HepG2 (cell line): ENCODE data around the gene GRIK1. TPM values are rescaled to one million over a fixed set of nuclear protein-coding genes. Genes with fewer than 3 reads are reported as not detected.

Source experiments
- ATAC-seq: fragments of 200-7000 bp; cut with Tn5 transposase; 3 replicates; pipeline ENCODE4 v1.9.1; 2020; ENCODE audit warnings: mild to moderate bottlenecking, moderate library complexity
- BruUV-seq: library from RNA; stranded (reverse); fragments of 400-500 nt; replicated peaks from 2 replicates; lab custom pipeline; 2021; lab: Mats Ljungman, UMichigan
- CTCF ChIA-PET: fragments of 300-600 bp; formaldehyde crosslinking; extraction: SDS; loops from one replicate; lab custom pipeline; 2021; ENCODE audit warnings: low total read pairs, inconsistent platforms, low intra/inter-chr PET ratio; lab: Yijun Ruan, JAX
- POLR2A ChIA-PET: fragments of 350-600 bp; sonication (Branson Sonifier 250); formaldehyde crosslinking; loops from one replicate; lab custom pipeline; 2020; ENCODE audit warnings: antibody characterized with exemption, inconsistent platforms; lab: Yijun Ruan, JAX
- DNase-seq: peaks from one replicate; pipeline ENCODE4 v3.0.0-alpha.2; 2015; ENCODE audit warnings: low spot score
- FAIRE-seq: peaks from 3 replicates; lab custom pipeline; 2011; peaks lifted over from hg19 to GRCh38; lab: Jason Lieb, UNC
- H2AFZ ChIP-seq: one replicate; pipeline ENCODE4 v1.6.1; 2011; ENCODE audit warnings: low read length, inconsistent platforms
- H3K27ac ChIP-seq: fragments of 300-600 bp; 3 replicates; pipeline ENCODE4 v1.8.0; 2011; ENCODE audit warnings: mixed run types, mild to moderate bottlenecking, mixed read lengths, low read length, inconsistent platforms; ENCODE audit not compliant: insufficient read depth; ENCODE audit errors: extremely low read length
- H3K27me3 ChIP-seq, 2 experiments: fragments of 200-600 bp in 1 of 2; 2 replicates in 1 of 2; 3 replicates in 1 of 2; pipeline versions ENCODE4 v1.6.0 to v1.8.0; 2011; ENCODE audit warnings: low read length in 2 of 2, mild to moderate bottlenecking in 2 of 2, moderate library complexity in 2 of 2, inconsistent platforms in 1 of 2; ENCODE audit not compliant: insufficient read depth in 2 of 2, control insufficient read depth in 1 of 2
- H3K36me3 ChIP-seq, 2 experiments: fragments of 200-600 bp in 1 of 2; replicated peaks in 1 of 2; 2 replicates in 1 of 2; 3 replicates in 1 of 2; pipeline versions ENCODE4 v1.5.1 to v1.8.0; 2011; ENCODE audit warnings: low read length in 2 of 2, inconsistent platforms in 1 of 2; ENCODE audit not compliant: insufficient read depth in 2 of 2, control insufficient read depth in 1 of 2
- H3K4me1 ChIP-seq: 2 replicates; pipeline ENCODE4 v1.5.1; 2012; ENCODE audit warnings: low read length, inconsistent platforms; ENCODE audit not compliant: insufficient read depth
- H3K4me2 ChIP-seq: 2 replicates; pipeline ENCODE4 v1.6.0; 2011; ENCODE audit warnings: low read depth, low read length, inconsistent platforms
- H3K4me3 ChIP-seq, 3 experiments: fragments of 200-600 bp in 1 of 3; sonication (generic), shearing (Covaris generic) in 1 of 3; replicated peaks in 1 of 3; 2 replicates each; pipeline ENCODE4 v1.5.1; 2011 to 2016; ENCODE audit warnings: low read length in 3 of 3, inconsistent platforms in 2 of 3, low read depth in 2 of 3, mild to moderate bottlenecking in 2 of 3, control low read depth in 1 of 3, mixed read lengths in 1 of 3; ENCODE audit not compliant: insufficient read depth in 1 of 3
- H3K79me2 ChIP-seq: one replicate; pipeline ENCODE4 v1.6.1; 2011; ENCODE audit warnings: low read length, inconsistent platforms; ENCODE audit not compliant: insufficient read depth
- H3K9ac ChIP-seq: 2 replicates; pipeline ENCODE4 v1.6.0; 2011; ENCODE audit warnings: mild to moderate bottlenecking, low read depth, low read length, inconsistent platforms; ENCODE audit not compliant: insufficient read depth
- H3K9me3 ChIP-seq: 2 replicates; pipeline ENCODE4 v1.5.1; 2012; ENCODE audit warnings: mild to moderate bottlenecking, low read length
- H4K20me1 ChIP-seq: 2 replicates; pipeline ENCODE4 v1.6.0; 2011; ENCODE audit warnings: inconsistent platforms, mild to moderate bottlenecking, low read length, moderate library complexity; ENCODE audit not compliant: insufficient read depth
- CHD4 ChIP-seq: fragments of 200-600 bp; sonication (generic); IDR thresholded peaks from 2 replicates; pipeline ENCODE4 v1.7.0; 2017; ENCODE audit warnings: mild to moderate bottlenecking, low read length, borderline replicate concordance
- DZIP1 ChIP-seq: sonication (generic); formaldehyde crosslinking; IDR thresholded peaks from 2 replicates; pipeline ENCODE4 v1.5.0; 2020; ENCODE audit warnings: mild to moderate bottlenecking, missing genetic modification reagents
- RARG ChIP-seq: sonication (generic); formaldehyde crosslinking; IDR thresholded peaks from 2 replicates; pipeline ENCODE4 v1.4.0; 2020; ENCODE audit warnings: low read depth, mild to moderate bottlenecking, missing genetic modification reagents
- SKIL ChIP-seq: sonication (generic); formaldehyde crosslinking; IDR thresholded peaks from 2 replicates; pipeline ENCODE4 v1.8.0; 2022; ENCODE audit warnings: missing genetic modification reagents, mild to moderate bottlenecking, moderate library complexity, borderline replicate concordance
- ZNF30 ChIP-seq: sonication (generic); formaldehyde crosslinking; IDR thresholded peaks from 2 replicates; pipeline ENCODE4 v1.5.0; 2020; ENCODE audit warnings: mild to moderate bottlenecking, missing genetic modification reagents
- ZNF343 ChIP-seq: sonication (generic); formaldehyde crosslinking; IDR thresholded peaks from 2 replicates; pipeline ENCODE4 v1.4.0; 2020; ENCODE audit warnings: mild to moderate bottlenecking, missing genetic modification reagents
- ZNF512B ChIP-seq: sonication (generic); formaldehyde crosslinking; IDR thresholded peaks from 2 replicates; pipeline ENCODE4 v1.5.1; 2020; ENCODE audit warnings: missing genetic modification reagents, mild to moderate bottlenecking, borderline replicate concordance
- ZNF530 ChIP-seq: sonication (generic); formaldehyde crosslinking; IDR thresholded peaks from 2 replicates; pipeline ENCODE4 v1.5.0; 2020; ENCODE audit warnings: low read depth, mild to moderate bottlenecking, missing genetic modification reagents
- ZNF598 ChIP-seq: sonication (generic); formaldehyde crosslinking; IDR thresholded peaks from 2 replicates; pipeline ENCODE4 v1.5.1; 2020; ENCODE audit warnings: mild to moderate bottlenecking, missing genetic modification reagents, borderline replicate concordance
- ZNF615 ChIP-seq: sonication (generic); formaldehyde crosslinking; IDR thresholded peaks from 2 replicates; pipeline ENCODE4 v1.5.0; 2020; ENCODE audit warnings: mild to moderate bottlenecking, missing genetic modification reagents, borderline replicate concordance
- whole genome bisulfite sequencing: methylation state at CpG from one replicate; pipeline ENCODE4 v1.1.6; 2017; ENCODE audit warnings: low lambda C conversion rate; 5-methylcytosine and 5-hydroxymethylcytosine counted together
- in situ Hi-C: cut with HindIII; loops from 2 replicates; pipeline ENCODE4 v1.10.0; 2017; ENCODE audit warnings: low pct_unique_long_range_greater_than_20kb; ENCODE audit not compliant: extremely low pct_ligation_motif_present
- intact Hi-C: fragments of 100-400 bp; cut with micrococcal nuclease; formaldehyde crosslinking; loops from one replicate; pipeline ENCODE4 v1.10.0; 2022; ENCODE audit not compliant: unreplicated experiment
- polyA plus RNA-seq, 8 experiments: library from polyadenylated mRNA; depleted of rRNA in 3 of 8; stranded (reverse) in 7 of 8; unstranded in 1 of 8; fragments of >200 nt; fragmentation: Illumina TruSeq in 4 of 8; extraction: Trizol in 4 of 8; gene quantifications; 2 replicates each; pipeline versions ENCODE4 v1.2.1 to v1.2.3, GENCODE V29; 2011 to 2016; ENCODE audit warnings: low read depth in 4 of 8, missing spikeins in 1 of 8, mixed read lengths in 1 of 8; ENCODE audit not compliant: insufficient read depth in 1 of 8
- total RNA-seq, 5 experiments: library from RNA; depleted of rRNA; stranded (reverse); fragments of >200 nt; fragmentation: Illumina TruSeq; extraction: Trizol; gene quantifications; 2 replicates each; pipeline ENCODE4 v1.2.3, GENCODE V29; 2016; ENCODE audit warnings: low read depth in 1 of 5

Gene GRIK1
- total and polyA plus RNA-seq, 2 of the 13 experiments (the other 11 are each of a cell fraction or from before 2014, with no cell fraction given): not detected

DNA sequence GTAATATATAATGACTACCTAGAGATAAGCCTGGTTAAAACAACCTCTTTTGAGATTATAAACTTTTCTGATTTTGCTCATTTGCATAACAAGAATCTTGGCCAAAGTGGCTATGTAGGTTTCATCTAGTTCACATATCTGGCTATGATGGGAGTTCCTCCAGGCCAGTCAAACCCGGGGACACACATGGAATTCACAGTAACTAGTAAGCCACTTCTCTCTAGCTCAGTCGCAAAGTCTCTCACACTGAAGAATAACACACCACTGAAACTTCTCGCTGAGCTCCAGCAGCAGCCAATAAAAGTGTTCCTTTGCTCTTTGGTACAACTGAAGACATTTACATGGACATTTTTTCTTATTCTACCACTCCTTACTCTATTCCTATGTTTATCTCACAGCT, 36.0 kb upstream of the GRIK1 start:
- POLR2A ChIA-PET: no interaction called here
- TF ChIP-seq CHD4 (no peak), ZNF615 (no peak), ZNF512B (no peak), ZNF30 (CRISPR knock-in tag) (no peak)

DNA sequence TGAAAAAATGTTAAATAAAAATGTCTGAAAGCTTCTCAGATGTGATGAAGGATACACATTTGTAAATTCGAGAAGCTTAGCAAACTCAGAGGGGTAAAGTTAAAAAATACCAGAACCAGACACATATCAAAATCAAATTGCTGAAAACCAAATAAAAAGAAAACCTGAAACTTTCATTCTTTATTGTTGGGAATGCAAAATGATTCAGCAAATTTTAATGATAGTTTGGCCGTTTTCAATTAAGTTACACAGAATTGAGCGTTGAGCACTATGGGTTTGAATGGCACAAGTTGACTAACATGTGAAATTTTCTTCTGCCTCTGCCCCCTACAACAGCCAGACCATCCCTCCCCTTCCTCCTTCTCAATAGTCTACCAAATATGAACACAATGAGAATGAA, 33.5 kb upstream of the GRIK1 start:
- ChIA-PET CTCF (no interaction called here), POLR2A (no interaction called here)
- no peaks in the 10 kb centered on the region for H3K4me1 ChIP-seq
- H3K27me3 ChIP-seq: no peaks in the 10 kb centered on the region
- WGBS: 3% methylated on average over 3 of the region's 3 CpGs
- no peak for ATAC-seq
- H3K4me3 ChIP-seq: no peak overlapping the region
- no peak for FAIRE-seq
- no peaks in the 10 kb centered on the region for H3K79me2 ChIP-seq
- H3K9me3 ChIP-seq: peaks cover 63% of the 10 kb centered on the region
- no TSS peak for BruUV-seq
- no peak for DNase-seq
- H3K9ac ChIP-seq: no peak overlapping the region
- H4K20me1 ChIP-seq: no peaks in the 10 kb centered on the region
- H3K27ac ChIP-seq: no peak overlapping the region
- in situ Hi-C loops (no loop called here), intact Hi-C loops (no loop called here)
- no peak overlapping the region for H2AFZ ChIP-seq
- H3K36me3 ChIP-seq: no peaks in the 10 kb centered on the region
- H3K4me2 ChIP-seq: no peak overlapping the region
- TF ChIP-seq ZNF530 (CRISPR knock-in tag): no peak
- no peak for TF ChIP-seq RARG (CRISPR knock-in tag)
- TF ChIP-seq DZIP1: no peak
- no peak for TF ChIP-seq ZNF598 (CRISPR knock-in tag)
- no peak for TF ChIP-seq SKIL (CRISPR knock-in tag)
- TF ChIP-seq ZNF343 (CRISPR knock-in tag): no peak

More for the DNA sequence above, 36.0 kb upstream of the GRIK1 start:
- DNase-seq (no peak), ATAC-seq (no peak), FAIRE-seq (no peak)
- H3K4me2 ChIP-seq: no peak overlapping the region
- no peaks in the 10 kb centered on the region for H3K27me3 ChIP-seq
- CTCF ChIA-PET: no interaction called here
- no TSS peak for BruUV-seq
- H3K9me3 ChIP-seq: peaks cover 69% of the 10 kb centered on the region
- in situ Hi-C loops (no loop called here), intact Hi-C loops (no loop called here)
- 15% methylated on average over 3 of the region's 3 CpGs for WGBS
- no peak overlapping the region for H3K27ac ChIP-seq
- H3K4me3 ChIP-seq: no peak overlapping the region
- no peak overlapping the region for H2AFZ ChIP-seq
- H4K20me1 ChIP-seq: no peaks in the 10 kb centered on the region
- no peaks in the 10 kb centered on the region for H3K79me2 ChIP-seq
- no peaks in the 10 kb centered on the region for H3K4me1 ChIP-seq
- no peaks in the 10 kb centered on the region for H3K36me3 ChIP-seq
- no peak overlapping the region for H3K9ac ChIP-seq
